Liver (tissue), 9 donors: Measurements from ENCODE around the gene GZMM. TPM values are rescaled to one million over a fixed set of nuclear protein-coding genes. Genes with fewer than 3 reads are reported as not detected.

Experiments
- DNase-seq: peaks from one replicate; pipeline ENCODE4 v3.0.0-alpha.2; 2017; ENCODE audit warnings: low spot score
- H3K27ac ChIP-seq, 2 donors: one replicate each; pipeline ENCODE4 v1.7.0; 2013; ENCODE audit warnings: inconsistent platforms in 2 of 2, low read length in 2 of 2, control low read depth in 1 of 2, low read depth in 1 of 2, mild to moderate bottlenecking in 1 of 2
- H3K27me3 ChIP-seq, 4 donors: one replicate each; pipeline versions ENCODE4 v1.6.1 to v1.7.0; 2013; ENCODE audit warnings: low read length in 3 of 4, inconsistent platforms in 1 of 4, mild to moderate bottlenecking in 1 of 4, moderate library complexity in 1 of 4; ENCODE audit not compliant: control insufficient read depth in 4 of 4, insufficient read depth in 4 of 4
- H3K36me3 ChIP-seq, 4 donors: one replicate each; pipeline versions ENCODE4 v1.6.1 to v1.7.0; 2013; ENCODE audit warnings: low read length in 3 of 4, mild to moderate bottlenecking in 3 of 4, low read depth in 1 of 4, moderate library complexity in 1 of 4; ENCODE audit not compliant: control insufficient read depth in 4 of 4, insufficient read depth in 3 of 4
- H3K4me1 ChIP-seq, 4 donors: one replicate each; pipeline versions ENCODE4 v1.6.1 to v1.7.0; 2013; ENCODE audit warnings: low read length in 3 of 4, mild to moderate bottlenecking in 3 of 4, moderate library complexity in 1 of 4; ENCODE audit not compliant: control insufficient read depth in 4 of 4, insufficient read depth in 4 of 4
- H3K4me3 ChIP-seq, 3 donors: one replicate each; pipeline versions ENCODE4 v1.6.1 to v1.7.0; 2013; ENCODE audit warnings: low read length in 3 of 3, control low read depth in 1 of 3, low read depth in 1 of 3, mild to moderate bottlenecking in 1 of 3
- H3K9ac ChIP-seq, 2 donors: one replicate each; pipeline ENCODE4 v1.7.0; 2013; ENCODE audit warnings: low read length in 2 of 2, mild to moderate bottlenecking in 2 of 2, moderate library complexity in 2 of 2, control low read depth in 1 of 2, low read depth in 1 of 2
- H3K9me3 ChIP-seq, 4 donors: one replicate each; pipeline versions ENCODE4 v1.6.1 to v1.7.0; 2013; ENCODE audit warnings: low read length in 3 of 4; ENCODE audit not compliant: control insufficient read depth in 4 of 4
- FOXA2 ChIP-seq: IDR thresholded peaks from 2 replicates; pipeline ENCODE4 v1.6.1; 2016; ENCODE audit warnings: antibody characterized with exemption
- GABPA ChIP-seq, 2 donors: IDR thresholded peaks in 1 of 2; conservative IDR thresholded peaks in 1 of 2; 2 replicates each; pipeline ENCODE4 v1.6.1; 2016; ENCODE audit warnings: antibody characterized with exemption in 2 of 2, mild to moderate bottlenecking in 1 of 2, moderate library complexity in 1 of 2
- HNF4A ChIP-seq, 2 donors: conservative IDR thresholded peaks; 2 replicates each; pipeline ENCODE4 v1.6.1; 2016; ENCODE audit warnings: antibody characterized with exemption in 2 of 2, mild to moderate bottlenecking in 2 of 2
- HNF4G ChIP-seq: IDR thresholded peaks from 2 replicates; pipeline ENCODE4 v1.6.1; 2016; ENCODE audit warnings: antibody characterized with exemption
- SP1 ChIP-seq: IDR thresholded peaks from 2 replicates; pipeline ENCODE4 v1.6.1; 2018; ENCODE audit warnings: antibody characterized with exemption, mild to moderate bottlenecking
- YY1 ChIP-seq: IDR thresholded peaks from 2 replicates; pipeline ENCODE4 v1.6.1; 2016; ENCODE audit warnings: antibody characterized with exemption, mild to moderate bottlenecking
- WGBS: extraction: QIAGEN DNeasy Blood & Tissue Kit; methylation state at CpG from one replicate; pipeline ENCODE4 v1.1.7; 2013; 5-methylcytosine and 5-hydroxymethylcytosine counted together
- polyA plus RNA-seq, 2 donors: library from polyadenylated mRNA; stranded (reverse) in 1 of 2; unstranded in 1 of 2; fragments of 200-250 nt in 1 of 2; fragments of >200 nt in 1 of 2; fragmentation: Nextera tagmentation in 1 of 2; extraction: Ambion mirVana in 1 of 2; gene quantifications; one replicate each; pipeline versions ENCODE4 v1.2.1 to v1.2.3, GENCODE V29; 2013 to 2015
- total RNA-seq, 2 donors: library from RNA; depleted of rRNA; stranded (reverse); fragments of >200 nt; gene quantifications; one replicate each; pipeline ENCODE4 v1.2.3, GENCODE V29; 2014
- TF ChIP-seq, protein P1 (sequence below): IDR thresholded peaks from 2 replicates; pipeline ENCODE4 v1.6.1; 2016; ENCODE audit warnings: antibody characterized with exemption
- TF ChIP-seq, protein P2 (sequence below): fragments of 150-350 bp; IDR thresholded peaks from 2 replicates; pipeline ENCODE4 v1.5.1; 2017; ENCODE audit warnings: improper control_type of control experiment, low read depth, low read length; ENCODE audit not compliant: missing input control
- donor health status: healthy.
- donor health status: healthy.
- donor health status: healthy.
- donor health status: healthy.
- donor health status: healthy.

Gene GZMM
- total and polyA plus RNA-seq, 4 donors: 0.28 to 1.3 (median 1.1) TPM

DNA sequence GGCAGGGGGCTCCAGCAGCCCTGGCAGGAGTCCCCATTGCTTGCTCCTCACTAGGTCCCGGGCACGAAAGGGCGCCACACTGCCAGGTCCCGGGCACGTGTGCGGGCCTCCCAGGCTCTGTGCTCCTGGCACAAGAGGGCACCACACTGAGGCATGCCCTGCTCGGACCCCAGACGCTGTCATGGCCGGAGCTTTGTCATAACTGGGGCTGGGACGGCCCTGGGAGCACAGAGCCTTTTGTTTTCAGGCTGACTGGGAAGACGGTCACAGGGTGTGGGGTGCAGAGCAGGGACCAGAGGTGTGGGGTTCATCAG lies 35.9 kb downstream of the GZMM start:
- Histone ChIP-seq H3K27me3 (no peaks in the 10 kb centered on the region), H3K9ac (no peak overlapping the region), H3K27ac (no peak overlapping the region), H3K36me3 (peaks cover 9 to 24% (median 13%) of the 10 kb centered on the region in 4 donors), H3K9me3 (no peaks in the 10 kb centered on the region), H3K4me3 (no peak overlapping the region), H3K4me1 (peaks cover 14 to 16% (median 15%) of the 10 kb centered on the region in 4 donors)
- WGBS: 94% methylated on average over 11 of the region's 11 CpGs
- TF ChIP-seq FOXA2: no peak
- TF ChIP-seq, protein P1, sequence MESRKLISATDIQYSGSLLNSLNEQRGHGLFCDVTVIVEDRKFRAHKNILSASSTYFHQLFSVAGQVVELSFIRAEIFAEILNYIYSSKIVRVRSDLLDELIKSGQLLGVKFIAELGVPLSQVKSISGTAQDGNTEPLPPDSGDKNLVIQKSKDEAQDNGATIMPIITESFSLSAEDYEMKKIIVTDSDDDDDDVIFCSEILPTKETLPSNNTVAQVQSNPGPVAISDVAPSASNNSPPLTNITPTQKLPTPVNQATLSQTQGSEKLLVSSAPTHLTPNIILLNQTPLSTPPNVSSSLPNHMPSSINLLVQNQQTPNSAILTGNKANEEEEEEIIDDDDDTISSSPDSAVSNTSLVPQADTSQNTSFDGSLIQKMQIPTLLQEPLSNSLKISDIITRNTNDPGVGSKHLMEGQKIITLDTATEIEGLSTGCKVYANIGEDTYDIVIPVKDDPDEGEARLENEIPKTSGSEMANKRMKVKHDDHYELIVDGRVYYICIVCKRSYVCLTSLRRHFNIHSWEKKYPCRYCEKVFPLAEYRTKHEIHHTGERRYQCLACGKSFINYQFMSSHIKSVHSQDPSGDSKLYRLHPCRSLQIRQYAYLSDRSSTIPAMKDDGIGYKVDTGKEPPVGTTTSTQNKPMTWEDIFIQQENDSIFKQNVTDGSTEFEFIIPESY: no peak
- no peak for TF ChIP-seq YY1
- no peak for TF ChIP-seq SP1
- TF ChIP-seq HNF4G: no peak
- DNase-seq: no peak

DNA sequence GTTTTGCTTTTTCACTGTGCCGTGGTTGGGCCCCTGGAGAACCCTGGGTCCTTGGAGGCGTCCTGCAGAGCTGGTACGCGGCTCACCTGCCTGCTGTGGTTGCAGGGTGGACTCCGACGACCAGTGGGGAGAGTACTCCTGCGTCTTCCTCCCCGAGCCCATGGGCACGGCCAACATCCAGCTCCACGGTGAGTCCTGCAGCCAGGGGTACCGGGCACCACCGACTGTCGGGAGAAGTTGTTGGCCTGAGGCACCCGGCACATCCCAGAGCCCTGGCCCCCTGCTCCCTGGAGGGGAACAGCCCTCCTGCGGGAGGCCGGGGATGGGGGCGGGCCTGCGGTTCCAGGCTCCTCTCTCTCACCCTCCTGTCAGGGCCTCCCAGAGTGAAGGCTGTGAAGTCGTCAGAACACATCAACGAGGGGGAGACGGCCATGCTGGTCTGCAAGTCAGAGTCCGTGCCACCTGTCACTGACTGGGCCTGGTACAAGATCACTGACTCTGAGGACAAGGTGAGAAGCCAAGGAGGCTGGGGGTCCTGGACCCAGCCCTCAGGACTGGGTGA lies 36.5 kb downstream of the GZMM start:
- H3K27ac ChIP-seq: no peak overlapping the region
- DNase-seq: no peak
- no peak overlapping the region for H3K4me3 ChIP-seq
- no peaks in the 10 kb centered on the region for H3K27me3 ChIP-seq
- H3K4me1 ChIP-seq: peaks cover 9 to 11% (median 10%) of the 10 kb centered on the region in 4 donors
- TF ChIP-seq, protein P2, sequence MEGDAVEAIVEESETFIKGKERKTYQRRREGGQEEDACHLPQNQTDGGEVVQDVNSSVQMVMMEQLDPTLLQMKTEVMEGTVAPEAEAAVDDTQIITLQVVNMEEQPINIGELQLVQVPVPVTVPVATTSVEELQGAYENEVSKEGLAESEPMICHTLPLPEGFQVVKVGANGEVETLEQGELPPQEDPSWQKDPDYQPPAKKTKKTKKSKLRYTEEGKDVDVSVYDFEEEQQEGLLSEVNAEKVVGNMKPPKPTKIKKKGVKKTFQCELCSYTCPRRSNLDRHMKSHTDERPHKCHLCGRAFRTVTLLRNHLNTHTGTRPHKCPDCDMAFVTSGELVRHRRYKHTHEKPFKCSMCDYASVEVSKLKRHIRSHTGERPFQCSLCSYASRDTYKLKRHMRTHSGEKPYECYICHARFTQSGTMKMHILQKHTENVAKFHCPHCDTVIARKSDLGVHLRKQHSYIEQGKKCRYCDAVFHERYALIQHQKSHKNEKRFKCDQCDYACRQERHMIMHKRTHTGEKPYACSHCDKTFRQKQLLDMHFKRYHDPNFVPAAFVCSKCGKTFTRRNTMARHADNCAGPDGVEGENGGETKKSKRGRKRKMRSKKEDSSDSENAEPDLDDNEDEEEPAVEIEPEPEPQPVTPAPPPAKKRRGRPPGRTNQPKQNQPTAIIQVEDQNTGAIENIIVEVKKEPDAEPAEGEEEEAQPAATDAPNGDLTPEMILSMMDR: no peak
- H3K9me3 ChIP-seq: no peaks in the 10 kb centered on the region
- WGBS: 93% methylated on average over 22 of the region's 22 CpGs
- peaks cover 9 to 24% (median 13%) of the 10 kb centered on the region in 4 donors for H3K36me3 ChIP-seq
- no peak overlapping the region for H3K9ac ChIP-seq

DNA sequence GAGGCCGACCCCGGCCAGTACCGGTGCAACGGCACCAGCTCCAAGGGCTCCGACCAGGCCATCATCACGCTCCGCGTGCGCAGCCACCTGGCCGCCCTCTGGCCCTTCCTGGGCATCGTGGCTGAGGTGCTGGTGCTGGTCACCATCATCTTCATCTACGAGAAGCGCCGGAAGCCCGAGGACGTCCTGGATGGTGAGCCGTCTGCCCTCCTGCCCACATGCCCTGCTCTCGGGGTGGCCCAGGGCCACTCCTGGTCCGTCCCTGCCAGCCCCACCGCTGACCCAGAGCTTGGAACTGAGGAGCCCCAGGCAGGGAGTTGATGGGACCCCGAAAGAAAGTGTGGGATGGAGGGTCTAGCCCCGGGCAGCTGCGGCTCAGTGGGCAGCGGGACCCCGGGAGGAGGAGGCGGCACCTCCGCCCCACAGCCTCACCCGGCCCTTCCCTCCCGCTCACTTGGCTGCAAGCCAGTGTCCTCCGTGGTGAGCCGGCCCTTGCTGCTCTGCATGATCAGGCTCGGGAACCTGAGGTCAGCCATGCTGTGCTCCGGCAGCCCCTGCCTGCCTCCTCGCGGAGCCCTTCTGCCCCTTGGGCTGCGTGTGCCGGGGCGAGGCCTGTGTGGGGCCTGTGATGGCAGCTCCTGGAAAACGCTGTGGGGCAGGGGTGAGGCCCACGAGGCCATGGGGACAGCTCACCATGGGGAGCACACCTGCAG lies 37.7 kb downstream of the GZMM start:
- H3K27me3 ChIP-seq: no peaks in the 10 kb centered on the region
- no peak overlapping the region for H3K27ac ChIP-seq
- DNase-seq: no peak
- H3K4me1 ChIP-seq: peaks cover 0 to 3% (median 3%) of the 10 kb centered on the region in 4 donors
- H3K4me3 ChIP-seq: no peak overlapping the region
- TF ChIP-seq HNF4A (conservative IDR thresholded peaks at IDR 0.05) (no peak), GABPA (IDR thresholded peaks at IDR 0.05 in 1 of 2, conservative IDR thresholded peaks at IDR 0.05 in 1 of 2) (no peak)
- peaks cover 9 to 24% (median 13%) of the 10 kb centered on the region in 4 donors for H3K36me3 ChIP-seq
- 93% methylated on average over 40 of the region's 40 CpGs for WGBS
- no peaks in the 10 kb centered on the region for H3K9me3 ChIP-seq
- no peak overlapping the region for H3K9ac ChIP-seq
